ENCODE results near the gene FAM184A. TPM values are rescaled to one million over a fixed set of nuclear protein-coding genes. Genes with fewer than 3 reads are reported as not detected.

Gene FAM184A
- total RNA-seq, 4 donors from 2014 or later = 7.6 to 11.2 (median 9.0) TPM

DNA sequence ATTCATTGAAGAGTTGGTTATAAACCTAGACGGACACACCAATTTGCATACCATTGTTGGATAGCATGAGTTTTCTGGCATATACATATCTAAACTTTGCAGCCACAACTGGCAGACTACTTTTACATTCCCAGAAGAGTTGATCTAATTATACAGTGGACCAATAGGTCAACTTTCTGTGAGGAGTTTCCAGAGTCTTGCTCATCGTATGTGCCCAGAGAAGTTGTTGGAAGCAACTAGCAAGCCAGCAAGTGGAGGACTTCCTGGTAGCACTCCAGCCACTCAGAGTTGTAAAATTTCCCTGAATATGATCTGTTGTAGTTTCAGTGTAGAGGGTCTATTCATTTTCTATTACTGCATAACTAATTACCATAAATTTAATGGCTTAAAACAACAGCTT lies 47.1 kb upstream of the FAM184A start:
- no peaks in the 10 kb centered on the region for H3K9me3 ChIP-seq
- intact Hi-C loops (cut with DNase I) = no loop called here
- H3K27ac ChIP-seq (replicated peaks in 1 of 4) = no peak overlapping the region

GRCh38 chr6:119124079-119124824 lies 45.8 kb upstream of the FAM184A start:
- Histone ChIP-seq H3K27ac (replicated peaks in 1 of 4) (no peak overlapping the region), H3K4me1 (peaks cover 2 to 3% (median 2%) of the 10 kb centered on the region in 4 donors), H3K4me3 (no peak overlapping the region), H3K27me3 (no peaks in the 10 kb centered on the region), H3K36me3 (no peaks in the 10 kb centered on the region), H3K9me3 (no peaks in the 10 kb centered on the region)
- TF ChIP-seq, protein P1, sequence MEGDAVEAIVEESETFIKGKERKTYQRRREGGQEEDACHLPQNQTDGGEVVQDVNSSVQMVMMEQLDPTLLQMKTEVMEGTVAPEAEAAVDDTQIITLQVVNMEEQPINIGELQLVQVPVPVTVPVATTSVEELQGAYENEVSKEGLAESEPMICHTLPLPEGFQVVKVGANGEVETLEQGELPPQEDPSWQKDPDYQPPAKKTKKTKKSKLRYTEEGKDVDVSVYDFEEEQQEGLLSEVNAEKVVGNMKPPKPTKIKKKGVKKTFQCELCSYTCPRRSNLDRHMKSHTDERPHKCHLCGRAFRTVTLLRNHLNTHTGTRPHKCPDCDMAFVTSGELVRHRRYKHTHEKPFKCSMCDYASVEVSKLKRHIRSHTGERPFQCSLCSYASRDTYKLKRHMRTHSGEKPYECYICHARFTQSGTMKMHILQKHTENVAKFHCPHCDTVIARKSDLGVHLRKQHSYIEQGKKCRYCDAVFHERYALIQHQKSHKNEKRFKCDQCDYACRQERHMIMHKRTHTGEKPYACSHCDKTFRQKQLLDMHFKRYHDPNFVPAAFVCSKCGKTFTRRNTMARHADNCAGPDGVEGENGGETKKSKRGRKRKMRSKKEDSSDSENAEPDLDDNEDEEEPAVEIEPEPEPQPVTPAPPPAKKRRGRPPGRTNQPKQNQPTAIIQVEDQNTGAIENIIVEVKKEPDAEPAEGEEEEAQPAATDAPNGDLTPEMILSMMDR (IDR thresholded peaks at IDR 0.05) = no peak
- TF ChIP-seq POLR2A (IDR thresholded peaks at IDR 0.05; ENCODE audit: low read depth) (no peak), EP300 (IDR thresholded peaks at IDR 0.05) (no peak), POLR2AphosphoS5 (IDR thresholded peaks at IDR 0.05) (no peak)
- intact Hi-C loops (cut with DNase I) = no loop called here
- 67% methylated on average over 1 of the region's 1 CpG for whole genome bisulfite sequencing
- DNase-seq (ENCODE audit: extremely low spot score) = no peak

More for the DNA sequence above, 47.1 kb upstream of the FAM184A start:
- DNase-seq (ENCODE audit: extremely low spot score) = no peak
- H3K36me3 ChIP-seq = no peaks in the 10 kb centered on the region
- WGBS = 83% methylated on average over 2 of the region's 2 CpGs
- H3K4me1 ChIP-seq = peaks cover 12 to 16% (median 14%) of the 10 kb centered on the region in 4 donors
- no peak overlapping the region for H3K4me3 ChIP-seq
- H3K27me3 ChIP-seq = no peaks in the 10 kb centered on the region
- TF ChIP-seq POLR2AphosphoS5 (IDR thresholded peaks at IDR 0.05) = no peak
- no peak for TF ChIP-seq POLR2A (IDR thresholded peaks at IDR 0.05; ENCODE audit: low read depth)
- TF ChIP-seq, protein P1 (IDR thresholded peaks at IDR 0.05) = no peak
- TF ChIP-seq EP300 (IDR thresholded peaks at IDR 0.05) = no peak

DNA sequence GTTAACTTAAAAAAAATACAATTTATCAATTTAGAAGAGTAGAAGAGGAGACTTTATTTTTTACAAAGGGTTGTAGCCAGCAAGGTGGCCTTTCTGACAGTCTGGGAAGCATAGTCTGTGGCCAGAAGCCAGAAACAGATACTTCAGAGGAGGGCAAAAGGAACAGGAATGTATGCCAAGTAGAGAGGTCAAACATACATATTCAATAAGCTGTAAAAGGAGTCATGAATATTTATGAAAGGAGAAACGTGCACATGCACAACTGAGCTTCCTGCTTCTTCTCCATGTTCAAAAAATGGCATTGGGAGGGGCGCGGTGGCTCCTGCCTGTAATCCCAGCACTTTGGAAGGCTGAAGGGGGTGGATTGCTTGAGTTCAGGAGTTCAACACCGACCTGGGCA lies 43.9 kb upstream of the FAM184A start:
- intact Hi-C loops (cut with DNase I) = no loop called here
- TF ChIP-seq EP300 (IDR thresholded peaks at IDR 0.05) (no peak), POLR2A (IDR thresholded peaks at IDR 0.05; ENCODE audit: low read depth) (no peak), POLR2AphosphoS5 (IDR thresholded peaks at IDR 0.05) (no peak)
- TF ChIP-seq, protein P1 (IDR thresholded peaks at IDR 0.05) = no peak
- DNase-seq (ENCODE audit: extremely low spot score) = no peak
- no peak overlapping the region for H3K27ac ChIP-seq (replicated peaks in 1 of 4)
- WGBS = 80% methylated on average over 4 of the region's 4 CpGs
- H3K27me3 ChIP-seq = no peaks in the 10 kb centered on the region
- no peaks in the 10 kb centered on the region for H3K4me1 ChIP-seq
- no peaks in the 10 kb centered on the region for H3K36me3 ChIP-seq
- H3K9me3 ChIP-seq = no peaks in the 10 kb centered on the region
- no peak overlapping the region for H3K4me3 ChIP-seq

DNA sequence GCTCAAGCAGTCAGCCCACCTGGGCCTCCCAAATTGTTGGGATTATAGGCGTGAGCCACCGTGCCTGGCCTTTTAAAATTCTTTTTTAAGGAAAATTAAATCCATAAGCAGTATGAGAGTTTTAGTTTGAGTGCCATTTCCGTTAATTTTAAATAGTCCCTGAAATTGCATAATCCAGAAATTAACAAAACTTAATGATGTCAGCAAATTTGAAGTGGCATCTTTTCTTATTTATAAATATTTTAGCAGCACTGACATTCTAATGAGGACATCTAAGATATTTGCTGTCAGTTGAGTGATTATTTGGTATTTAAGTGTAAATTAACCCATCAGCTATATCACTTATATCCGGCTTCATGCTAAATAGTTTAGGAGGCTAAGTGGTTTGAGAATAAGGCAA lies 42.9 kb upstream of the FAM184A start:
- no peak for TF ChIP-seq POLR2A (IDR thresholded peaks at IDR 0.05; ENCODE audit: low read depth)
- no peak for TF ChIP-seq POLR2AphosphoS5 (IDR thresholded peaks at IDR 0.05)
- TF ChIP-seq, protein P1 (IDR thresholded peaks at IDR 0.05) = no peak
- no peak for TF ChIP-seq EP300 (IDR thresholded peaks at IDR 0.05)
- DNase-seq (ENCODE audit: extremely low spot score) = no peak
- H3K27ac ChIP-seq (replicated peaks in 1 of 4) = no peak overlapping the region
- no peaks in the 10 kb centered on the region for H3K27me3 ChIP-seq
- intact Hi-C loops (cut with DNase I) = no loop called here
- H3K4me1 ChIP-seq = no peaks in the 10 kb centered on the region
- no peaks in the 10 kb centered on the region for H3K9me3 ChIP-seq
- 95% methylated on average over 4 of the region's 4 CpGs for WGBS
- no peaks in the 10 kb centered on the region for H3K36me3 ChIP-seq
- no peak overlapping the region for H3K4me3 ChIP-seq

Data from esophagus muscularis mucosa (tissue), 4 donors.